ENCODE data around the gene ZNF282. TPM values are rescaled to one million over a fixed set of nuclear protein-coding genes. Genes with fewer than 3 reads are reported as not detected.
"Not testable (repeated sequence)": the region's sequence is repeated elsewhere in the genome, so short reads cannot be mapped to it uniquely, and the experiment has no call there.

ZNF282 gene
- total RNA-seq, 4 donors from 2014 or later: 18.3 to 40.8 (median 22.2) TPM

- no peak for TF ChIP-seq POLR2A (IDR thresholded peaks at IDR 0.05)
- no peak for TF ChIP-seq EP300 (IDR thresholded peaks at IDR 0.05; ENCODE audit: low read depth)
- TF ChIP-seq, protein P1, sequence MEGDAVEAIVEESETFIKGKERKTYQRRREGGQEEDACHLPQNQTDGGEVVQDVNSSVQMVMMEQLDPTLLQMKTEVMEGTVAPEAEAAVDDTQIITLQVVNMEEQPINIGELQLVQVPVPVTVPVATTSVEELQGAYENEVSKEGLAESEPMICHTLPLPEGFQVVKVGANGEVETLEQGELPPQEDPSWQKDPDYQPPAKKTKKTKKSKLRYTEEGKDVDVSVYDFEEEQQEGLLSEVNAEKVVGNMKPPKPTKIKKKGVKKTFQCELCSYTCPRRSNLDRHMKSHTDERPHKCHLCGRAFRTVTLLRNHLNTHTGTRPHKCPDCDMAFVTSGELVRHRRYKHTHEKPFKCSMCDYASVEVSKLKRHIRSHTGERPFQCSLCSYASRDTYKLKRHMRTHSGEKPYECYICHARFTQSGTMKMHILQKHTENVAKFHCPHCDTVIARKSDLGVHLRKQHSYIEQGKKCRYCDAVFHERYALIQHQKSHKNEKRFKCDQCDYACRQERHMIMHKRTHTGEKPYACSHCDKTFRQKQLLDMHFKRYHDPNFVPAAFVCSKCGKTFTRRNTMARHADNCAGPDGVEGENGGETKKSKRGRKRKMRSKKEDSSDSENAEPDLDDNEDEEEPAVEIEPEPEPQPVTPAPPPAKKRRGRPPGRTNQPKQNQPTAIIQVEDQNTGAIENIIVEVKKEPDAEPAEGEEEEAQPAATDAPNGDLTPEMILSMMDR (IDR thresholded peaks at IDR 0.05): no peak
- TF ChIP-seq POLR2AphosphoS5 (IDR thresholded peaks at IDR 0.05): no peak
- no peaks in the 10 kb centered on the region for H3K36me3 ChIP-seq
- H3K9me3 ChIP-seq: no peaks in the 10 kb centered on the region
- no peak overlapping the region for H3K27ac ChIP-seq
- intact Hi-C loops (cut with DNase I; ENCODE audit: low total_unique reads): no loop called here
- 80 to 88% methylated on average over 1 to 5 of the region's 5 CpGs for WGBS, 2 donors (ENCODE audit: low coverage in 1 of 2)
- DNase-seq: no peak
- H3K4me1 ChIP-seq: peaks cover 8 to 35% (median 12%) of the 10 kb centered on the region in 4 donors
- no peak overlapping the region for H3K4me3 ChIP-seq
- in situ Hi-C loops (cut with MboI; ENCODE audit: low pct_ligation_motif_present in 1 of 4, low pct_unique_long_range_greater_than_20kb in 1 of 4, low sequenced_read_pairs in 3 of 4): no loop called here
- H3K27me3 ChIP-seq: no peaks in the 10 kb centered on the region
Observed at GRCh38 chr7:149241696-149242095, 46.4 kb downstream of the ZNF282 start.

DNA sequence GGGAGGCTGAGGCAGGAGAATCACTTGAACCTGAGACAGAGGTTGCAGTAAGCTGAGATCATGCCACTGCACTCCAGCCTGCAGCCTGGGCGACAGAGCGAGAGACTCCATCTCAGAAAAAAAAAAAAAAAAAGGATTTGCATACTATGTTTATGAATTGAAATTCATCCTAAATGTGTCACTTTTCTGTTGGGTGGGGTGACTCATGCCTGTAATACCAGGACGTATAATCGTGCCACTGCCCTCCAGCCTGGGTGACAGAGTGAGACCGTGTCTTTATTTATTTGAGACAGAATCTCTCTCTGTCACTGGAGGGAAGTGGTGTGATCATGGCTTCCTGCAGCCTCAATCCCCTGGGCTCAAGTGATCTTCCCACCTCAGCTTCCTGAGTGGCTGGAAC is 49.9 kb downstream of the ZNF282 start:
- Histone ChIP-seq H3K9me3 (no peaks in the 10 kb centered on the region), H3K36me3 (peaks cover 0 to 4% (median 0%) of the 10 kb centered on the region in 4 donors), H3K4me1 (peaks cover 8 to 25% (median 8%) of the 10 kb centered on the region in 4 donors), H3K4me3 (no peak overlapping the region), H3K27me3 (no peaks in the 10 kb centered on the region), H3K27ac (no peak overlapping the region)
- intact Hi-C loops (cut with DNase I; ENCODE audit: low total_unique reads): no loop called here
- 54 to 60% methylated on average over 3 to 5 of the region's 5 CpGs for WGBS, 2 donors (ENCODE audit: low coverage in 1 of 2)
- no peak for TF ChIP-seq POLR2AphosphoS5 (IDR thresholded peaks at IDR 0.05)
- TF ChIP-seq POLR2A (IDR thresholded peaks at IDR 0.05): no peak
- TF ChIP-seq, protein P1 (IDR thresholded peaks at IDR 0.05): no peak
- no peak for TF ChIP-seq EP300 (IDR thresholded peaks at IDR 0.05; ENCODE audit: low read depth)
- no peak for DNase-seq
- in situ Hi-C loops (cut with MboI; ENCODE audit: low pct_ligation_motif_present in 1 of 4, low pct_unique_long_range_greater_than_20kb in 1 of 4, low sequenced_read_pairs in 3 of 4): no loop called here

GRCh38 chr7:149245744-149246143 is 50.4 kb downstream of the ZNF282 start:
- 71 to 100% methylated on average over 2 to 5 of the region's 5 CpGs for WGBS, 2 donors (ENCODE audit: low coverage in 1 of 2)
- no peak for TF ChIP-seq POLR2AphosphoS5 (IDR thresholded peaks at IDR 0.05)
- TF ChIP-seq POLR2A (IDR thresholded peaks at IDR 0.05): no peak
- TF ChIP-seq, protein P1 (IDR thresholded peaks at IDR 0.05): no peak
- no peak for TF ChIP-seq EP300 (IDR thresholded peaks at IDR 0.05; ENCODE audit: low read depth)
- no peaks in the 10 kb centered on the region for H3K9me3 ChIP-seq

DNA sequence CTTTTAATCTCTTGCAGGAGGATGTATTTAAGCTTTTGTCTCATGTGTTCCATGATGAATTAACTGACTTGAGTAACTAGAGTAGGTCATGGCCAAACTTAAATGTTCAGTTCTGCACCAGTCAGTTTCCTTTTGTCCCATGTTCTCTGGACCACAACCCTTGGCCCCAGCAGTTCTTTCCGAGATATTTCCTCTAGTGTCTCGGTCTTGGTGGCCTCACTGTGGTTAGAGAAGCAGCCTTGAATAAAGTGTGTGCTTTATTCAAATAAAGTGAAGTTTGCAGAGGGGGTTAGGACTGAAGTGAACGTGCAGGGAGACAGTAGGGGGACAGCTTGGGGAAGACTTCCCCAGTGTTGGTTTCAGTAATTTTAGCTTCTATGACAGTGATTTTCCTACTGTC is 53.4 kb downstream of the ZNF282 start:
- peaks cover 0 to 8% (median 0%) of the 10 kb centered on the region in 4 donors for H3K4me1 ChIP-seq
- intact Hi-C loops (cut with DNase I; ENCODE audit: low total_unique reads): no loop called here
- H3K9me3 ChIP-seq: no peaks in the 10 kb centered on the region
- 53 to 69% methylated on average over 3 of the region's 3 CpGs for WGBS, 2 donors (ENCODE audit: low coverage in 1 of 2)
- in situ Hi-C loops (cut with MboI; ENCODE audit: low pct_ligation_motif_present in 1 of 4, low pct_unique_long_range_greater_than_20kb in 1 of 4, low sequenced_read_pairs in 3 of 4): no loop called here
- H3K36me3 ChIP-seq: peaks cover 0 to 28% (median 3%) of the 10 kb centered on the region in 4 donors
- H3K27me3 ChIP-seq: no peaks in the 10 kb centered on the region
- DNase-seq: no peak
- no peak overlapping the region for H3K4me3 ChIP-seq
- no peak for TF ChIP-seq POLR2A (IDR thresholded peaks at IDR 0.05)
- TF ChIP-seq, protein P1 (IDR thresholded peaks at IDR 0.05): no peak
- TF ChIP-seq POLR2AphosphoS5 (IDR thresholded peaks at IDR 0.05): no peak
- no peak for TF ChIP-seq EP300 (IDR thresholded peaks at IDR 0.05; ENCODE audit: low read depth)
- no peak overlapping the region for H3K27ac ChIP-seq

More at GRCh38 chr7:149245744-149246143, 50.4 kb downstream of the ZNF282 start:
- H3K36me3 ChIP-seq: peaks cover 0 to 9% (median 0%) of the 10 kb centered on the region in 4 donors
- no peaks in the 10 kb centered on the region for H3K27me3 ChIP-seq
- in situ Hi-C loops (cut with MboI; ENCODE audit: low pct_ligation_motif_present in 1 of 4, low pct_unique_long_range_greater_than_20kb in 1 of 4, low sequenced_read_pairs in 3 of 4) (no loop called here), intact Hi-C loops (cut with DNase I; ENCODE audit: low total_unique reads) (no loop called here)
- no peak for DNase-seq
- peaks cover 3 to 20% (median 4%) of the 10 kb centered on the region in 4 donors for H3K4me1 ChIP-seq
- H3K4me3 ChIP-seq: no peak overlapping the region
- H3K27ac ChIP-seq: no peak overlapping the region

DNA sequence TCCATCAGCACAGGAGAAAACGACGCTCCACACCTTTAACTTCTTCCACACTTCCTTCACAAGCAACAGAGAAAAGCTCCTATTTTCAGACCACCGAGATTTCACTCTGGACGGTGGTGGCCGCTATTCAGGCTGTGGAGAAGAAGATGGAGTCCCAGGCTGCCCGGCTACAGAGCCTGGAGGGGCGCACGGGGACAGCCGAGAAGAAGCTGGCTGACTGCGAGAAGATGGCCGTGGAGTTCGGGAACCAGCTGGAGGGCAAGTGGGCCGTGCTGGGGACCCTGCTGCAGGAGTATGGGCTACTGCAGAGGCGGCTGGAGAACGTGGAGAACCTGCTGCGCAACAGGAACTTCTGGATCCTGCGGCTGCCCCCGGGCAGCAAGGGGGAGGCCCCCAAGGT is 54.8 kb downstream of the ZNF282 start:
- H3K27me3 ChIP-seq; H3K4me1 ChIP-seq; in situ Hi-C loops (cut with MboI; ENCODE audit: low pct_ligation_motif_present in 1 of 4, low pct_unique_long_range_greater_than_20kb in 1 of 4, low sequenced_read_pairs in 3 of 4); intact Hi-C loops (cut with DNase I; ENCODE audit: low total_unique reads); H3K9me3 ChIP-seq; DNase-seq; H3K4me3 ChIP-seq; H3K27ac ChIP-seq: not testable (repeated sequence)
- WGBS, 2 donors (ENCODE audit: low coverage in 1 of 2): 90 to 95% methylated on average over 5 to 18 of the region's 18 CpGs
- peaks cover 0 to 33% (median 6%) of the 10 kb centered on the region in 4 donors for H3K36me3 ChIP-seq

DNA sequence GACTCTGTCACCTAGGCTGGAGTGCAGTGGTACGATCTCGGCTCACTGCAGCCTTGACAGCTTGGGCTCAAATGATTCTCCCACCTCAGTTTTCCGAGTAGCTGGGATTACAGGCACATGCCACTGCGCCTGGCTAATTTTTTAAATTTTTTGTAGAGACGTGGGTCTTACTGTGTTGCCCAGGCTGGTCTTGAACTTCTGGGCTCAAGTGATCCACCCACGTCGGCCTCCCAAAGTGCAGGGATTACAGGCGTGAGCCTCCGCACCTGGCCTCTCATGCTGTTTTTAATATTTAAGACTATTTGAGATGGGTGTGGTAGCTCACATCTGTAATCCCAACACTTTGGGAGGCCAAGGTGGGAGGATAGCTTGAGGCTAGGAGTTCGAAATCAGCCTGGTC is 56.2 kb downstream of the ZNF282 start:
- in situ Hi-C loops (cut with MboI; ENCODE audit: low pct_ligation_motif_present in 1 of 4, low pct_unique_long_range_greater_than_20kb in 1 of 4, low sequenced_read_pairs in 3 of 4); H3K27me3 ChIP-seq; H3K4me1 ChIP-seq; H3K4me3 ChIP-seq; DNase-seq; intact Hi-C loops (cut with DNase I; ENCODE audit: low total_unique reads); H3K9me3 ChIP-seq; H3K27ac ChIP-seq: not testable (repeated sequence)
- 90 to 95% methylated on average over 2 to 10 of the region's 10 CpGs for WGBS, 2 donors (ENCODE audit: low coverage in 1 of 2)
- H3K36me3 ChIP-seq: peaks cover 0 to 33% (median 6%) of the 10 kb centered on the region in 4 donors
